Stimulated activated CD8-positive, alpha-beta memory T cell treated with anti-CD3 and anti-CD28 coated beads, Interleukin-15, amount 100 ng/mL, for 24 hours (primary cell): ENCODE measurements around the gene YY1.
"Not testable (repeated sequence)": the region's sequence is repeated elsewhere in the genome, so short reads cannot be mapped to it uniquely, and the experiment has no call there.

ENCODE experiments used
- DNase-seq: peaks from one replicate; pipeline ENCODE4 v3.0.0-alpha.2; 2020; ENCODE audit warnings: low read depth

The YY1 gene

GRCh38 chr14:100283984-100284881 lies 45.3 kb downstream of the YY1 start:
- no peak for DNase-seq

- DNase-seq, result peak; percentile 71
These were observed 46.3 kb downstream of the YY1 start for GRCh38 chr14:100285021-100285912.

GRCh38 chr14:100285913-100286400 lies 47.0 kb downstream of the YY1 start:
- no peak for DNase-seq

- DNase-seq, result no peak
These were observed 47.7 kb downstream of the YY1 start for GRCh38 chr14:100286484-100287191.

GRCh38 chr14:100287202-100287997 lies 48.5 kb downstream of the YY1 start:
- DNase-seq, result no peak

- DNase-seq, result not testable (repeated sequence)
These were observed 49.0 kb downstream of the YY1 start for GRCh38 chr14:100287998-100288295.

GRCh38 chr14:100288382-100289185 lies 49.6 kb downstream of the YY1 start:
- DNase-seq, result no peak

GRCh38 chr14:100289916-100290606 lies 51.1 kb downstream of the YY1 start:
- no peak for DNase-seq

GRCh38 chr14:100290607-100291304 lies 51.8 kb downstream of the YY1 start:
- DNase-seq, result no peak

GRCh38 chr14:100291305-100292075 lies 52.5 kb downstream of the YY1 start:
- no peak for DNase-seq

GRCh38 chr14:100292301-100292775 lies 53.4 kb downstream of the YY1 start:
- no peak for DNase-seq

GRCh38 chr14:100292776-100293461 lies 54.0 kb downstream of the YY1 start:
- DNase-seq, result no peak

GRCh38 chr14:100293497-100294212 lies 54.7 kb downstream of the YY1 start:
- DNase-seq, result no peak

GRCh38 chr14:100294213-100294962 lies 55.4 kb downstream of the YY1 start:
- DNase-seq, result no peak

GRCh38 chr14:100294963-100295330 lies 56.0 kb downstream of the YY1 start:
- DNase-seq, result no peak

GRCh38 chr14:100295376-100296105 lies 56.6 kb downstream of the YY1 start:
- no peak for DNase-seq
